HPDE6-E6E7 (cell line): ENCODE results near the gene TMEM181.
"Not testable (repeated sequence)": the region's sequence is repeated elsewhere in the genome, so short reads cannot be mapped to it uniquely, and the experiment has no call there.

Source experiments
- DNase-seq: peaks from one replicate; pipeline ENCODE4 v3.0.0; 2011; ENCODE audit warnings: missing footprints; ENCODE audit errors: extremely low spot score

TMEM181 gene

GRCh38 chr6:158596861-158597260 lies 37.0 kb downstream of the TMEM181 start:
- no peak for DNase-seq

GRCh38 chr6:158597565-158597964 lies 37.7 kb downstream of the TMEM181 start:
- no peak for DNase-seq

- no peak for DNase-seq
These were observed 39.7 kb downstream of the TMEM181 start for GRCh38 chr6:158599635-158600034.

DNA sequence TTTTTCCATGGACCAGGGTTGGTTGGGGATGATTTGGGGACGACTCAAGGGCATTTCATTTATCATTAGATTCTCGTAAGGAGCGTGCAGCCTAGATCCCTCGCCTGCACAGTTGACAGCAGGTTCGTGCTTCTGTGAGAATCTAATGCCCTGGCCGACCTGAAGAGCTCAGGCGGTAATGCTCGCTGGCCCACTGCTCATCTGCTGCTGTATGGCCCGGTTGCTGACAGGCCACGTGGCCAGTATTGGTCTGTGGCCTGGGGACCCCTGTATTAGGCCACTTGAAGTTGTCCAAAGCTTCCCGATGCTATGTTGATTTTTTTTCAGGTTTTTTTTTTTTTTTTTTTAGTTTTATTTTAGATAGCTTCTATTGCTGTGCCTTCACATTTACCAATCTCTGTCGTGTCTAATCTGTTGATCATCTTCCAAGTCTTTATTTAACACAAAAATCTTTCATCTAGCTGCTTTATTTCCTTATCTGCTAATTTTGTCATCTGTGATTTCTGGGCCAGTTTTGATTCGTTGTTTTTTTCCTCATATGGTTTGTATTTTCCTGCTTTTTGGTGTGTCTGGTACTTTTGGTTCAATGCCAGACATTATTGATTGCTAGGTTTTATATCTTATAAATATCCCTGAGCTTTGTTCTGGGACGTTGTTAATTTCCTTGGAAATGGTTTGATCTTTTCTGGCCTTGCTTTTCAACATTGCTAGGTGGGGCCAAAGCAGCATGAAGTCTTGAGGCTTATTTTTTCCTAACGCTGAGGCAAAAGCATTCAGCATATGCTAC lies 43.6 kb downstream of the TMEM181 start:
- no peak for DNase-seq

- DNase-seq, result no peak
These were observed 44.1 kb downstream of the TMEM181 start for GRCh38 chr6:158604048-158604406.

DNA sequence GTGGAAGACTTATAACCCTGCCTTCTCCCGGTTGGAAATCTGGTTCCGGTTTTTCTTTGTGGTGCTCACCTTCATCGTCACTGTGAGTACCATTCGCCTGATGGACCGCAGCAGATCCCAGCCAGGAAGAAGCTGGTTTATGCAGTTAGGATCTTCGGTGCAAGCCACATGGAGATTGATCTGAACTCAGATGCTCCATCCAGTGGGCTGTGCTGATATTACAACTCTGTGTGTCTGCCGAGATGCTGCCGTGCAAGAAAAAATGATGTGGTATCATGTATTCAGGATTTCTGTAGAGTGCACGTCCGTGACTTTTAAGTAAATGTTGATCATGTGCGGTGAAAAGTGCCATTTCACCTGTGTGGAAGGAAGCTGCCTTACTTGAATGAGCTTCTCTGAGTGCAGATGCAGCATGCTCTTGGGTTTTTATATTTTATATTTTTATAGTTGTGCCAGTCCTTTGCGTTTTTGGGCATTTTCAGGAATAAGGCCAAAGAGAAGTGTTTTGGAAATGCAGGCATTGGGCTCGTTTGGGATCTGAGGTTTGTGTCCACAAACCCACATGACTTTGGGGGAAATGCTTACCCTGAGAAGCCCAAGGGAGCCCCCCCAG lies 45.5 kb downstream of the TMEM181 start:
- peak; percentile 48 for DNase-seq

DNA sequence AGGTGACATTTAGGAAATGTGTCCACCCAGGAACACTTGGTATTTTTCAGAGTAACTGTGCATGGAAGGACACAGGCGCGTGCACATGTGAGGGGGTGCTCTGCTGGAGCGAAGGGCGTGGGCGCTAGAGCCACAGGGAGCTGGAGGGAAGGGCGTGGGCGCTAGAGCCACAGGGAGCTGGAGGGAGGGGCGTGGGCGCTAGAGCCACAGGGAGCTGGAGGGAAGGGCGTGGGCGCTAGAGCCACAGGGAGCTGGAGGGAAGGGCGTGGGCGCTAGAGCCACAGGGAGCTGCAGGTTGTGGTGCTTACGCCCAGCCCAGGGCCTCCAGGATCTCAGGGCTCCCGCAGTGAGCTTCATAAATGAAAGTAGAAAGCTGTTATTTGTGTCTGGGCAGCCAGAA lies 46.1 kb downstream of the TMEM181 start:
- DNase-seq, result not testable (repeated sequence)

DNA sequence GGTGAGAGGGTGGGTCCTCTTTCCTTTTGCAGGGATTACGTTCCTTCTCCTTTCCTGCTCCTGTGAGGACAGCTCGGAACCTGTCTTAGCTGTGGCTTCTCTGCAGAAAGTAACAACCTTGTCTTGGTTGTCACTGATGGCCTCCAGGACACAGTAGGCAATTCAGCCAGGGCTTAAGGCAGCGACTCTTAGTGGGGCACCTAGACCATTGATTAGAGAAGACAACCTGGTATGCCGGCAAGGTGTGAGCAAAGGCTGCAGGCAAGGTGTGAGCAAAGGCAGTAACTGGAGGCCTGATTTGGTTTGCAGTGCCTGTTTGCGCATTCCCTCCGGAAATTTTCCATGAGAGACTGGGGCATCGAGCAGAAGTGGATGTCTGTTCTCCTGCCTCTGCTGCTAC lies 47.0 kb downstream of the TMEM181 start:
- DNase-seq, result no peak

DNA sequence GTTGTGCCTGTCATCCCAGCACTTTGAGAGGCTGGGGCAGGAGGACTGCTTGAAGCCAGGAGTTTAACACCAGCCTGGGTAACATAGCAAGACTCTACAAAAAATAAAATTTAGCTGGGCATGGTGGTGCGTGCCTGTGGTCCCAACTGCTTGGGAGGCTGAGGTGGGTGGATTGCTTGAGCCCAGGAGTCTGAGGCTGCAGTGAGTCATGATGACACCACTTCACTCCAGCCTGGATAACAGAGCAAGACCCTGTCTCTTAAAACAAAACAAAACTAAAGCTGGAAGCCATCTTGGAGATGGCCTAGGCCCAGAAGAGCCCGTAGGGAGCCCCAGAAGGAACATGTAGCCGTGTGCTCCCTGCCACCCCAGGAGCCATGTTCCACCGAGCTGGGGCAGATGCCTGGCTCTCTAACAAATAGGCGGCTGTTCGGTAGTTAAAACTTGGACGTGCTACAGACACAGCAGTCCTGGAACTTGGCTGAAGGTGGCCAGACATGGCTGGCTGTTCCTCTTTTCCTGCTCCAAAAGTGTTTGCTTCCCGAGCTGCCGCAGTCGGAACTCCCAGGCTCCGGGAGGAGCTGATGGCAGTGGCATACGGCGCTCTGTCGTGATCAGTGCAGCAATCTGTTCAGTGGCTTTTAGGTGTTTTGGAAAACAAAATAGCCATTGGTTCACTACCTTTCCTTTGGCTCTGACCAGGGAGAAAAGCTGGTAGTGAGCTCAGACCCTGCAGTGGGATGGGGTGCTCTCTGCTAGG lies 47.7 kb downstream of the TMEM181 start:
- no peak for DNase-seq

DNA sequence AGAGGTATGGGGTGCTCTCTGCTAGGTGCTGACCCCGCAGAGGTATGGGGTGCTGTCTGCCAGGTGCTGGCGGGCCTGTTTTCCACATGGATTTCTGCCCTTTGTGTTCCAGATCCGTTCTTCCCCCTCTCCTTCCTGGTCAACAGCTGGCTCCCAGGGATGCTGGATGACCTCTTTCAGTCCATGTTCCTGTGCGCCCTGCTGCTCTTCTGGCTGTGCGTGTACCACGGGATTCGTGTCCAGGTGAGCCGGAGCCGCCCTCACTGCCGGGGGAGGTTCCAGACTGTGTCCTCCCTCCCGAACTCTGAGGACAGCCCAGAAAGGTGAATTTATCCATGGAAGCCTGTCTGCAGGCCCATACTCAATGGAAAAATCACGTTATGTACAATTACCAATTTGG lies 48.3 kb downstream of the TMEM181 start:
- DNase-seq, result no peak

GRCh38 chr6:158609455-158610155 lies 49.7 kb downstream of the TMEM181 start:
- DNase-seq, result no peak

DNA sequence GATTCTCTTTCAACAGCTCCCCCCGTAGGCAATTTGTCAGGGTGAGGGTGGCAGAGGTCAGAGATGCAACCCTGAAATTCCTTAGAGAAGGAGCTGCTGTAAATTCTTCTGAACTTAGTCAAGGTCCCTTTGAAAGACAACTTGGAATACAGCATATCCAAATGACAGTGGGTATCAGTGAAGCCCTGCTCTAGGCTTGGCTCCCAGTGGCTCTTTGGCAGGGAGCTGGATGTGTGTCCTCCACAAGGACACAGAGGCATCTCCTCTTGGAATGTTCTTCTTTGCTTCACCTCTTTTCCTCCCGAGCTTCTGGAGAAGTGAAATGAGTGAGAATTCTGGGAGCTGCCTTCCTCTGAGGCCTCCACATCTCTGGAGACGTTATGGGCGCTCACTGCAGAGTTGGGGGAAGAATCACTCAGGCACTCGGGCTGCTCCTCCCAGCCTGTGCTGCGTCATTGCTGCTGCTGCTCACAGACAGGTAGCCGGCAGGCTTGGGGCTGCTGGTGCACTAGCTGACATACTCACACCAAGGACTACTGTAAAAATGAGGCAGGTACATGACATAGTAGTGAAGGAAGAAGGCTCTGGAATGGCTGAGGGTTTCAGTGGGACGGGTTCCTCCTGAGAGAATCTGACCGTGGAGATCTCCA lies 50.6 kb downstream of the TMEM181 start:
- DNase-seq, result no peak

DNA sequence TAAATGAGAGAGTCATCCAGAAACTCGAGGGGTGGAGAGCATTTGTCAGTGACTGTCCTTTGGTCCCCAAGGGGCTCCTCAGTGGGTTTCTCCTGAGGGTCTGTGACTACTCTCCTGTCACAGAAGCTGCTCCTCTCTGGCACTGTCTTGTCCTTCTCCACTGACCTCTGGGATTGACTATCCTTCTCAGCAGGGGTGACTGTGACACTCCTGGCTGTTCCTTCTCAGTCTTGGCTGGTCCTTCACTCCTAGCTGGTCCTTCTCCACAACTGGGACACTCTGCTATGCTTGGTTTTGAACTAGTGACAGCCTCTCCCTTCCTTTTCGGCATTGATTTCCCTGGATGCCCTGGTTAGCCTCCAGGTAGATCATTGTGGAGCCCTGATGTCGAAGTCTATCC lies 51.1 kb downstream of the TMEM181 start:
- DNase-seq, result no peak

- DNase-seq, result no peak
These were observed 51.9 kb downstream of the TMEM181 start for GRCh38 chr6:158611541-158612370.

GRCh38 chr6:158614606-158615005 lies 54.7 kb downstream of the TMEM181 start:
- not testable (repeated sequence) for DNase-seq

GRCh38 chr6:158618289-158618688 lies 58.4 kb downstream of the TMEM181 start:
- DNase-seq, result not testable (repeated sequence)

DNA sequence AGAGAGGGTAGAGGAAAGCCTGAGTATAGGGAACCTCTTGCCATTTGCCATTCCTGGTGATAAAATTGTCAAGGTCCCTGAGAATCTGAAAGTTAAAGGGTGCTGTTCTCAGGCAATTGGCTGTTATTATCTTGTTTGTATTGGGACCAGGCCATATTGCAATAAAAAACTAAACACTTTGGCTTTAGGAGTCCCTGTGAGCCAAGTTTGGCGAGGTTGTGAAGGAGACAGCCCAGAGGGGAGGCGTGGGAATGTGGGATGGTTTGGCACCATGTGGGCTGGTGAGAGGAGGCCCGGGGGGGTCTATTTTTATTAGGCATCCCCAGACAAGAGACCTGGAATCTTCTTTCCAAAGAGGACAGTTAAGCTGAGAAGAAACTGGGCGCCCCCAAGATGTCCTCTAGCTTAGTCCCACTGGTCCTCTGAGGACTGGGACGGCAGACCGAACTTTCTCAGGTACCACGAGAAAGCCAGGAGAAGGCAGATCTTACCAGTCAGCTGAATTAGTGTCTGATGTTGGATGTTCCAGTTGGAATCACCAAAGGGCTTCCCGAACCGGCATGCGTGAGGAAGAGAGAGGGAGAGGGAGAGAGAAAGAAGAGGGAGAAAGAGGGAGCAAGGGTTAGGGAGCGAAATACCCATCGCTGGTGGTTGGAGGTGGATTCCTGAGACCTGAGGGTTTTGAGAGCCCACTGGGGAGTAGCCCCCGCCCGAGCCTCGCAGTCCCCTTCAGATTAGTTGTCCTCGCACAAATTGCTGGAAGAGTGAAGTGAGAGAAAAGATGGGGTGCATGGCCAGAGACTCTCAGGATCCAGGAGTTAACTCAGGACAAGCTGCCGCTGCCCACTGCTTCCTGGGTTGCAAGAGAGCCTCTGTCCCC lies 60.3 kb downstream of the TMEM181 start:
- no peak for DNase-seq

GRCh38 chr6:158620963-158621693 lies 61.2 kb downstream of the TMEM181 start:
- no peak for DNase-seq
